ENCODE results near the gene BABAM2. TPM values are rescaled to one million over a fixed set of nuclear protein-coding genes. Genes with fewer than 3 reads are reported as not detected.
A peak's percentile ranks its signal among the peaks of the same experiment; 100 is the strongest.

Gene BABAM2
- total RNA-seq, 1 experiment from 2014 or later = 16.3 TPM

DNA sequence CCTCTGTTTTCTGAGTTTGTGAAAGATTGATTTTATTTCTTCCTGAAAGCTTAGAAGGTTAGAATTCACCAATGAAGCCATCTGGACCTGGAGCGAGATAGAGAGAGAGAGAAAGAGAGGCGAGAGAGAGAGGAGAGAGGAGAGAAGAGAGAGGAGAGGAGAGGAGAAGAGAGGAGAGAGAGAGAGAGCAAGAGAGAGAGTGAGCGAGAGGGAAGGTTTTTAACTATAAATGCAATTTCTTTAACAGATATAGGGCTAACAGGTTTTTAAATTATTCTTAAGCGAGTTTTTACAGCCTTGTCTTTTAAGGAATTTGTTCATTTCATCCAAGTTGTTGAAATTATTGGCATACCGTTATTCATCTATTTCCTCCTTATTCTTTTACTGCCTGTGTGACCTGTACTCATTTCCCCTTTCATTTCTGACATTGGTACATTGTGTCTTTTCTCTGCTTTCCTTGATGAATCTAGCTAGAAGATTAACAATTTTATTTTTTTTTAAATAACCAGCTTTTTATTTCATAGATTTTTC lies 56.1 kb downstream of the BABAM2 start:
- DNase-seq (no peak), ATAC-seq (no peak)
- Histone ChIP-seq H2AFZ (ENCODE audit: low read length) (no peak overlapping the region), H3K4me2 (ENCODE audit: low read length) (no peak overlapping the region), H3K9me2 (replicated peaks; ENCODE audit: low read length) (no peaks in the 10 kb centered on the region), H3F3A (ENCODE audit: low read length, unreplicated experiment) (no peaks in the 10 kb centered on the region), H3K27ac (ENCODE audit: low read length) (no peak overlapping the region), H3K4me3 (ENCODE audit: low read length) (no peak overlapping the region), H3K9me3 (ENCODE audit: low read length) (no peaks in the 10 kb centered on the region), H3K36me3 (ENCODE audit: low read depth, low read length) (no peaks in the 10 kb centered on the region), H3K27me3 (ENCODE audit: low read length) (no peaks in the 10 kb centered on the region), H3K4me1 (ENCODE audit: insufficient read depth, low read length) (no peaks in the 10 kb centered on the region), H4K20me1 (ENCODE audit: low read length) (no peaks in the 10 kb centered on the region), H3K79me2 (ENCODE audit: low read length) (0 out of 2 replicates have a peak, but pooled peaks cover 4% of the 10 kb centered on the region), H3K9ac (ENCODE audit: low read length) (no peak overlapping the region)
- intact Hi-C loops (cut with micrococcal nuclease) = no loop called here
- no TSS peak for BruUV-seq (replicated peaks)
- TF ChIP-seq EZH2 (IDR thresholded peaks at IDR 0.05; ENCODE audit: low read length, unreplicated experiment) (no peak), EZH2phosphoT487 (IDR thresholded peaks at IDR 0.05; ENCODE audit: borderline replicate concordance, low read length) (no peak), CTCF (conservative IDR thresholded peaks at IDR 0.05; ENCODE audit: low read depth, low read length) (no peak)
- ChIA-PET POLR2A (ENCODE audit: unreplicated experiment) (no interaction called here), CTCF (no interaction called here)

- Histone ChIP-seq H3K27ac (ENCODE audit: low read length) (no peak overlapping the region), H3K9me2 (replicated peaks; ENCODE audit: low read length) (no peaks in the 10 kb centered on the region), H3K79me2 (ENCODE audit: low read length) (peaks cover 19% of the 10 kb centered on the region), H3K9ac (ENCODE audit: low read length) (no peak overlapping the region), H3K36me3 (ENCODE audit: low read depth, low read length) (no peaks in the 10 kb centered on the region), H3K27me3 (ENCODE audit: low read length) (no peaks in the 10 kb centered on the region), H3K4me2 (ENCODE audit: low read length) (no peak overlapping the region), H3K9me3 (ENCODE audit: low read length) (no peaks in the 10 kb centered on the region), H3K4me3 (ENCODE audit: low read length) (no peak overlapping the region), H4K20me1 (ENCODE audit: low read length) (no peaks in the 10 kb centered on the region), H3F3A (ENCODE audit: low read length, unreplicated experiment) (peaks cover 26% of the 10 kb centered on the region), H2AFZ (ENCODE audit: low read length) (no peak overlapping the region), H3K4me1 (ENCODE audit: insufficient read depth, low read length) (peaks cover 49% of the 10 kb centered on the region)
- DNase-seq = no peak
- CTCF ChIA-PET = no interaction called here
- TF ChIP-seq EZH2 (IDR thresholded peaks at IDR 0.05; ENCODE audit: low read length, unreplicated experiment) (no peak), EZH2phosphoT487 (IDR thresholded peaks at IDR 0.05; ENCODE audit: borderline replicate concordance, low read length) (no peak), CTCF (conservative IDR thresholded peaks at IDR 0.05; ENCODE audit: low read depth, low read length) (no peak)
- no peak for ATAC-seq
- BruUV-seq (replicated peaks) = no TSS peak
- intact Hi-C loops (cut with micrococcal nuclease) = loop anchor here (10.0 kb wide), 2 partner anchors 177 to 247 kb away; partner anchors contain the start of gene MRPL33
- POLR2A ChIA-PET (ENCODE audit: unreplicated experiment) = no interaction called here
These were observed 61.5 kb downstream of the BABAM2 start for GRCh38 chr2:27952070-27952469.

DNA sequence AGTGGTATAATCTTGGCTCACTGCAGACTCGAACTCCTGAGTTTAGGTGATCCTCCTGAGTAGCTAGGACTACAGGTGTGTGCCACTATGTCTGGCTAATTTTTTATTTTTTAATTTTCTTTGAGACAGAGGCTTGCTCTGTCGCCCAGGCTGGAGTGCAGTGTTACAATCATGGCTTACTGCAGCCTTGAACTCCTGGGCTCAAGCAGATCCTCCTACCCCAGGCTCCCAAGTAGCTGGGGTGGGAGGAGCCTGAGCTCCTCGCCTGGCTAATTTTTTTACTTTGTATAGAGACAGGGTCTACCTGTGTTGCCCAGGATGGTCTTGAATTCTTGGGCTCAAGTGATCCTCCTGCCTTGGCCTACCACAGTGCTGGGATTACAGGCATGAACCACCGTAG lies 62.5 kb downstream of the BABAM2 start:
- Histone ChIP-seq H4K20me1 (ENCODE audit: low read length) (no peaks in the 10 kb centered on the region), H3K4me2 (ENCODE audit: low read length) (peak overlapping the region; percentile 78), H3K27ac (ENCODE audit: low read length) (peak overlapping the region; percentile 93), H3K9ac (ENCODE audit: low read length) (no peak overlapping the region), H3F3A (ENCODE audit: low read length, unreplicated experiment) (peaks cover 27% of the 10 kb centered on the region), H3K36me3 (ENCODE audit: low read depth, low read length) (no peaks in the 10 kb centered on the region), H3K9me3 (ENCODE audit: low read length) (no peaks in the 10 kb centered on the region), H3K4me3 (ENCODE audit: low read length) (no peak overlapping the region), H3K4me1 (ENCODE audit: insufficient read depth, low read length) (peaks cover 55% of the 10 kb centered on the region), H3K27me3 (ENCODE audit: low read length) (no peaks in the 10 kb centered on the region), H3K79me2 (ENCODE audit: low read length) (peaks cover 24% of the 10 kb centered on the region), H3K9me2 (replicated peaks; ENCODE audit: low read length) (no peaks in the 10 kb centered on the region), H2AFZ (ENCODE audit: low read length) (no peak overlapping the region)
- no peak for TF ChIP-seq EZH2 (IDR thresholded peaks at IDR 0.05; ENCODE audit: low read length, unreplicated experiment)
- TF ChIP-seq CTCF (conservative IDR thresholded peaks at IDR 0.05; ENCODE audit: low read depth, low read length) = no peak
- TF ChIP-seq EZH2phosphoT487 (IDR thresholded peaks at IDR 0.05; ENCODE audit: borderline replicate concordance, low read length) = no peak
- ChIA-PET CTCF (interaction anchor here (0.7 kb wide), 1 partner anchor 184 kb away, joined by 6 read pairs; no protein-coding TSS in a partner anchor), POLR2A (ENCODE audit: unreplicated experiment) (interaction anchor here (0.6 kb wide), 1 partner anchor 680 kb away, joined by 4 read pairs; no protein-coding TSS in a partner anchor)
- DNase-seq (no peak), ATAC-seq (no peak)
- BruUV-seq (replicated peaks) = no TSS peak
- intact Hi-C loops (cut with micrococcal nuclease) = loop anchor here (10.0 kb wide), 2 partner anchors 178 to 248 kb away; partner anchors contain the start of gene MRPL33

All from PC-3 (cell line).